Measurements from ENCODE around the gene VPS26C. TPM values are rescaled to one million over a fixed set of nuclear protein-coding genes. Genes with fewer than 3 reads are reported as not detected.
A peak's percentile ranks its signal among the peaks of the same experiment; 100 is the strongest.
"Not testable (repeated sequence)": the region's sequence is repeated elsewhere in the genome, so short reads cannot be mapped to it uniquely, and the experiment has no call there.

Gene VPS26C
- total RNA-seq, 1 experiment from 2014 or later, result 43.2 TPM

DNA sequence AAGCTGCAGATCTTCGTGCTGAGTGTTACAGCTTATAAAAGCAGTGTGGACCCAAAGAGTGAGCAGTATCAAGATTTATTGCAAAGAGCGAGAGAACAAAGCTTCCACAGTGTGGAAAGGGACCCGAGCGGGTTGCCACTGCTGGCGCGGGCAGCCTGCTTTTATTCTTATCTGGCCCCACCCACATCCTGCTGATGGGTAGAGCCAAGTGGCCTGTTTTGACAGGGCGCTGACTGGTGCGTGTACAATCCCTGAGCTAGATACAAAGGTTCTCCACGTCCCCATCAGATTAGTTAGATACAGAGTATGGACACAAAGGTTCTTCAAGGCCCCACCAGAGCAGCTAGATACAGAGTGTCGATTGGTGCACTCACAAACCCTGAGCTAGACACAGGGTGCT is 15.5 kb upstream of the VPS26C start:
- not testable (repeated sequence) for H3K9ac ChIP-seq (ENCODE audit: low read length); H3K27me3 ChIP-seq (ENCODE audit: low read length); DNase-seq; H2AFZ ChIP-seq (ENCODE audit: low read length); H4K20me1 ChIP-seq (ENCODE audit: insufficient read depth, low read depth, low read length); H3K27ac ChIP-seq (ENCODE audit: low read length); H3K9me2 ChIP-seq (replicated peaks; ENCODE audit: insufficient read depth, low read length); H3K36me3 ChIP-seq (ENCODE audit: insufficient read depth, low read length); H3K4me2 ChIP-seq (ENCODE audit: low read depth, low read length, poor library complexity, severe bottlenecking); H3K9me3 ChIP-seq (ENCODE audit: low read length); H3K4me3 ChIP-seq (ENCODE audit: low read length); H3K4me1 ChIP-seq (ENCODE audit: low read length); H3K79me2 ChIP-seq (ENCODE audit: low read length)

GRCh38 chr21:37281993-37282392 is 14.9 kb upstream of the VPS26C start:
- no peaks in the 10 kb centered on the region for H3K36me3 ChIP-seq (ENCODE audit: insufficient read depth, low read length)
- no peak overlapping the region for H3K9ac ChIP-seq (ENCODE audit: low read length)
- no peaks in the 10 kb centered on the region for H3K27me3 ChIP-seq (ENCODE audit: low read length)
- H3K4me1 ChIP-seq (ENCODE audit: low read length), result no peaks in the 10 kb centered on the region
- no peak overlapping the region for H3K4me2 ChIP-seq (ENCODE audit: low read depth, low read length, poor library complexity, severe bottlenecking)
- no peak overlapping the region for H3K4me3 ChIP-seq (ENCODE audit: low read length)
- H3K79me2 ChIP-seq (ENCODE audit: low read length), result no peaks in the 10 kb centered on the region
- H2AFZ ChIP-seq (ENCODE audit: low read length), result no peak overlapping the region
- no peaks in the 10 kb centered on the region for H4K20me1 ChIP-seq (ENCODE audit: insufficient read depth, low read depth, low read length)
- H3K9me3 ChIP-seq (ENCODE audit: low read length), result no peaks in the 10 kb centered on the region
- no peaks in the 10 kb centered on the region for H3K9me2 ChIP-seq (replicated peaks; ENCODE audit: insufficient read depth, low read length)
- H3K27ac ChIP-seq (ENCODE audit: low read length), result no peak overlapping the region
- DNase-seq, result no peak

GRCh38 chr21:37281579-37281978 is 14.4 kb upstream of the VPS26C start:
- no peaks in the 10 kb centered on the region for H3K27me3 ChIP-seq (ENCODE audit: low read length)

GRCh38 chr21:37279271-37279670 is 12.1 kb upstream of the VPS26C start:
- H3K36me3 ChIP-seq (ENCODE audit: insufficient read depth, low read length); H3K9ac ChIP-seq (ENCODE audit: low read length); H3K9me2 ChIP-seq (replicated peaks; ENCODE audit: insufficient read depth, low read length); H3K4me2 ChIP-seq (ENCODE audit: low read depth, low read length, poor library complexity, severe bottlenecking); H3K4me3 ChIP-seq (ENCODE audit: low read length); H3K9me3 ChIP-seq (ENCODE audit: low read length); H4K20me1 ChIP-seq (ENCODE audit: insufficient read depth, low read depth, low read length); H3K27ac ChIP-seq (ENCODE audit: low read length); H3K79me2 ChIP-seq (ENCODE audit: low read length); H3K27me3 ChIP-seq (ENCODE audit: low read length); H2AFZ ChIP-seq (ENCODE audit: low read length); H3K4me1 ChIP-seq (ENCODE audit: low read length): not testable (repeated sequence)
- peak; percentile 6 for DNase-seq

More at GRCh38 chr21:37281579-37281978, 14.4 kb upstream of the VPS26C start:
- no peak overlapping the region for H3K4me2 ChIP-seq (ENCODE audit: low read depth, low read length, poor library complexity, severe bottlenecking)
- H2AFZ ChIP-seq (ENCODE audit: low read length), result no peak overlapping the region
- H3K9me3 ChIP-seq (ENCODE audit: low read length), result no peaks in the 10 kb centered on the region
- no peak overlapping the region for H3K4me3 ChIP-seq (ENCODE audit: low read length)
- no peak for DNase-seq
- H3K27ac ChIP-seq (ENCODE audit: low read length), result no peak overlapping the region
- H3K79me2 ChIP-seq (ENCODE audit: low read length), result no peaks in the 10 kb centered on the region
- no peaks in the 10 kb centered on the region for H3K4me1 ChIP-seq (ENCODE audit: low read length)
- H3K9ac ChIP-seq (ENCODE audit: low read length), result no peak overlapping the region
- no peaks in the 10 kb centered on the region for H3K36me3 ChIP-seq (ENCODE audit: insufficient read depth, low read length)
- no peaks in the 10 kb centered on the region for H4K20me1 ChIP-seq (ENCODE audit: insufficient read depth, low read depth, low read length)
- no peaks in the 10 kb centered on the region for H3K9me2 ChIP-seq (replicated peaks; ENCODE audit: insufficient read depth, low read length)

GRCh38 chr21:37278199-37278598 is 11.1 kb upstream of the VPS26C start:
- H3K9me2 ChIP-seq (replicated peaks; ENCODE audit: insufficient read depth, low read length), result no peaks in the 10 kb centered on the region
- DNase-seq, result peak; percentile 36
- H3K79me2 ChIP-seq (ENCODE audit: low read length), result no peaks in the 10 kb centered on the region
- no peaks in the 10 kb centered on the region for H3K4me1 ChIP-seq (ENCODE audit: low read length)
- H2AFZ ChIP-seq (ENCODE audit: low read length), result peak overlapping the region; percentile 43; the same call in 1 of the 2 replicates
- no peak overlapping the region for H3K27ac ChIP-seq (ENCODE audit: low read length)
- no peak overlapping the region for H3K4me3 ChIP-seq (ENCODE audit: low read length)
- no peaks in the 10 kb centered on the region for H3K27me3 ChIP-seq (ENCODE audit: low read length)
- no peaks in the 10 kb centered on the region for H4K20me1 ChIP-seq (ENCODE audit: insufficient read depth, low read depth, low read length)
- no peaks in the 10 kb centered on the region for H3K9me3 ChIP-seq (ENCODE audit: low read length)
- no peaks in the 10 kb centered on the region for H3K36me3 ChIP-seq (ENCODE audit: insufficient read depth, low read length)
- no peak overlapping the region for H3K9ac ChIP-seq (ENCODE audit: low read length)
- no peak overlapping the region for H3K4me2 ChIP-seq (ENCODE audit: low read depth, low read length, poor library complexity, severe bottlenecking)

DNA sequence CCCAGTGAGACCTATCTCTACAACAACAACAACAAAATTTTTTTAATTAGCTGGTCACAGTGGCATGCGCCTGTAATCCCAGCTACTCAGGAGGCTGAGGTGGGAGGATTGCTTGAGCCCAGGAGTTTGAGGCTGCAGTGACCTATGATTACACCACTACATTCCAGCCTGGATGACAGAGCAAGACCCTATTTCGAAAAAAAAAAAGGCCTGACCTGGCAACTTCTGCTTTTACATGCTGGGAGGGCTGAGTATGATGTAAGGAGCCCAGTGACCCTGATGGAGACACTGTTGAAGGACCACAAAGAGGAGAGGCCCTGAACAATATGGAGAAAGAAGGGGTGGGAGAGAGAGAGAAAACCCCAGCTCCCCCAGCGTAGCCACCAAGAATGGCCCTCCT is 9.2 kb upstream of the VPS26C start:
- Histone ChIP-seq H3K4me2 (ENCODE audit: low read depth, low read length, poor library complexity, severe bottlenecking) (no peak overlapping the region), H2AFZ (ENCODE audit: low read length) (no peak overlapping the region), H3K27ac (ENCODE audit: low read length) (no peak overlapping the region), H3K27me3 (ENCODE audit: low read length) (no peaks in the 10 kb centered on the region), H3K9me2 (replicated peaks; ENCODE audit: insufficient read depth, low read length) (no peaks in the 10 kb centered on the region), H3K9ac (ENCODE audit: low read length) (no peak overlapping the region), H4K20me1 (ENCODE audit: insufficient read depth, low read depth, low read length) (no peaks in the 10 kb centered on the region), H3K4me3 (ENCODE audit: low read length) (no peak overlapping the region), H3K4me1 (ENCODE audit: low read length) (no peaks in the 10 kb centered on the region), H3K36me3 (ENCODE audit: insufficient read depth, low read length) (no peaks in the 10 kb centered on the region), H3K9me3 (ENCODE audit: low read length) (no peaks in the 10 kb centered on the region), H3K79me2 (ENCODE audit: low read length) (no peaks in the 10 kb centered on the region)
- DNase-seq, result no peak

GRCh38 chr21:37273911-37274690 is 7.0 kb upstream of the VPS26C start:
- Histone ChIP-seq H3K4me1 (ENCODE audit: low read length) (no peaks in the 10 kb centered on the region), H3K9ac (ENCODE audit: low read length) (no peak overlapping the region), H3K9me3 (ENCODE audit: low read length) (no peaks in the 10 kb centered on the region), H3K79me2 (ENCODE audit: low read length) (no peaks in the 10 kb centered on the region), H3K9me2 (replicated peaks; ENCODE audit: insufficient read depth, low read length) (no peaks in the 10 kb centered on the region), H3K4me2 (ENCODE audit: low read depth, low read length, poor library complexity, severe bottlenecking) (no peak overlapping the region), H3K27me3 (ENCODE audit: low read length) (no peaks in the 10 kb centered on the region), H2AFZ (ENCODE audit: low read length) (no peak overlapping the region), H4K20me1 (ENCODE audit: insufficient read depth, low read depth, low read length) (no peaks in the 10 kb centered on the region), H3K4me3 (ENCODE audit: low read length) (no peak overlapping the region), H3K27ac (ENCODE audit: low read length) (no peak overlapping the region), H3K36me3 (ENCODE audit: insufficient read depth, low read length) (no peaks in the 10 kb centered on the region)
- no peak for DNase-seq

DNA sequence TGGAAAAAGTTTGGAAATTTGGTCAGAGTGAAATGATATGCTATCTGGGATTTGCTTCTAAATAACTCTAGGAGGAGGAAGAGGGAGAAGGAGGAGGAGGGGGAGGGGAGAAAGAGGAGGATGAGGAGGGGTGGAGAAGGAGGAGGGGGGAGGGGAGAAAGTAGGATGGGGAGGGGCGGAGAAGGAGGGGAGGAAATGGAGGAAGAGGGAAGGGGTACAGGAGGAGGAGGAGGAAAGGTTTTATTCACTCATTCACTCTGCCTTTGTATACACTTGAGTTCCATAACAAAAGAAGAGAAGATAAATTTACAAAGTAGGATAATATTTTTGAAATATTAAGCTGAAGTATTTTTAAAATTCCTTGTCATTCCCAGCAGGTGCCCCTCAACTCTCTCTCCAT is 6.3 kb upstream of the VPS26C start:
- no peaks in the 10 kb centered on the region for H3K36me3 ChIP-seq (ENCODE audit: insufficient read depth, low read length)
- H3K27me3 ChIP-seq (ENCODE audit: low read length), result no peaks in the 10 kb centered on the region
- H3K79me2 ChIP-seq (ENCODE audit: low read length), result no peaks in the 10 kb centered on the region; the same call in 1 of the 2 replicates
- no peak overlapping the region for H3K27ac ChIP-seq (ENCODE audit: low read length)
- peaks cover 3% of the 10 kb centered on the region for H3K4me1 ChIP-seq (ENCODE audit: low read length)
- no peak overlapping the region for H2AFZ ChIP-seq (ENCODE audit: low read length)
- no peaks in the 10 kb centered on the region for H3K9me3 ChIP-seq (ENCODE audit: low read length)
- H3K4me3 ChIP-seq (ENCODE audit: low read length), result no peak overlapping the region
- DNase-seq, result no peak
- H3K4me2 ChIP-seq (ENCODE audit: low read depth, low read length, poor library complexity, severe bottlenecking), result no peak overlapping the region
- H3K9ac ChIP-seq (ENCODE audit: low read length), result no peak overlapping the region
- H4K20me1 ChIP-seq (ENCODE audit: insufficient read depth, low read depth, low read length), result no peaks in the 10 kb centered on the region
- no peaks in the 10 kb centered on the region for H3K9me2 ChIP-seq (replicated peaks; ENCODE audit: insufficient read depth, low read length)
